CD1c-positive myeloid dendritic cell (primary cell): ENCODE data around the gene NDUFAF4.
"Not testable (repeated sequence)": the region's sequence is repeated elsewhere in the genome, so short reads cannot be mapped to it uniquely, and the experiment has no call there.

ENCODE experiments used
- DNase-seq: peaks from one replicate; pipeline ENCODE4 v3.0.0-alpha.2; 2016; ENCODE audit errors: extremely low spot score

Gene NDUFAF4

DNA sequence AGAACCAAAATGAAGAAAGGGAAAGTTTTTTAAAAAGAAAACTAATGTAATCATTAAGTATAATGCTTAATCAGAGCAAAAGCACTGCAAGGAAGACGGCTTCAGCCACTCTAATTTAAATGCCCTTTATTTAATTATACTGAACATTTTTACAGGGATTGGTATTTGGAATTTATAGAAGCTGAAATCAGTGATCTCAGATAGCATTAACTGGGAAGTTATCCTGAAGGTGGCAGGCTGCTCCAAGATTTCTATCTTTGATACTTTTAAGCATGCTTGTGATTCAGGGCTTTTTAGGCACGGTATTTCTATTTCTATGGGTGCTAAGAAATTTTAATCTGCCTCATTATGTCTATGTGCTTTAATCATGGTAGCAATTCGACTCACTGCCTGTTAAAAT, 1.3 kb upstream of the NDUFAF4 start:
- DNase-seq, result peak; percentile 33

- peak; percentile 24 for DNase-seq
Measured at GRCh38 chr6:96898241-96898851, 655 bp upstream of the NDUFAF4 start.

GRCh38 chr6:96889146-96889545, 8.5 kb downstream of the NDUFAF4 start:
- no peak for DNase-seq

- no peak for DNase-seq
Measured at GRCh38 chr6:96888745-96889144, 8.9 kb downstream of the NDUFAF4 start.

DNA sequence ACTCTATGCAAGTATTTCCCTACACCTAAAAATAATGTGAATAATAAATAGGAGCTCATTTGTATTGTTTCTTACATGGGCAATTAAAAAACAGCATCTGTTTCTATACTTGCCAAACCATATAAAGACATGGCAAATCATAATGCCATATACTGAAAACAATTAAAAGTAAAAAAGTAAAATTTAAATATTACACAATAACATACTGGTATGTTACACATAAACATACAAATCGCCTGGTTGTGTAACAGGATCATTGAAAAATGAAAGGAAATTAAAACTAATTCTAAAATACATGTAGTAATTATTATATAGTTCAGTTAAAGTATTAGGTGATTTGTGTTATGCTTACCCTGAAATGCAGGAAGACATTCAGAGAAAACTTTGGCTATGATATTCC, 11.2 kb downstream of the NDUFAF4 start:
- DNase-seq, result no peak

GRCh38 chr6:96885187-96885631, 12.5 kb downstream of the NDUFAF4 start:
- not testable (repeated sequence) for DNase-seq

- DNase-seq, result no peak
Measured at GRCh38 chr6:96878143-96878542, 19.5 kb downstream of the NDUFAF4 start.

DNA sequence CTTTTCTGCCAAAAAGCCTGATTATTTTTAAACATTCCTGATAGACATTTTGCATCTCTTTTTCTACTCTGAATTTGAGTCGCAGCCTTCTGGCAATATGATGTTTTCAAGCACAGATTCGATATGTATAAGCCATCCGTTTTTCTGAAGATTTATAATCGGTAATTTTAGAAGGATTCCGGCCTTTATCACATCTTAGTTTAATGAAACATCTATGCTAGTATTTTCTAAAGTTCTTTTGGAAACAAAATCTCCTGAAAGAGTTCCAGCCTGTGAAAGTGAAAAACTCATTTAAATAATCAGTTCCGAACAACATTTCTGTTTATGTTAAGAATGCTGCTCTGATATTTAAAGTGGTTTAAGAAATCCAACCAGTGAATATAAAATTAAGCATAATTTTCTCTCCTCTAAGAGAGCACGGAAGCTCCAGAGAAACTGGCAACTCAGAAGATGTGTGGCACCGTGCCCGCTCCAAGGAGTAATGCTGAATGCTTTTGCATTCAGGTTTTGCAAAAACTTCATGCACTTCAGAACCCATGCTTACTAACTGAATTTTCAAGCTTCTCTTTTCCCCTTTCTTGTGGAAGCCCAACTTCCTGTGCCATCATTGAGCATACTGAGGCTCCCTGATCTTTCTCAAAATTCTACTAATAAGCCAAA, 20.7 kb downstream of the NDUFAF4 start:
- no peak for DNase-seq

DNA sequence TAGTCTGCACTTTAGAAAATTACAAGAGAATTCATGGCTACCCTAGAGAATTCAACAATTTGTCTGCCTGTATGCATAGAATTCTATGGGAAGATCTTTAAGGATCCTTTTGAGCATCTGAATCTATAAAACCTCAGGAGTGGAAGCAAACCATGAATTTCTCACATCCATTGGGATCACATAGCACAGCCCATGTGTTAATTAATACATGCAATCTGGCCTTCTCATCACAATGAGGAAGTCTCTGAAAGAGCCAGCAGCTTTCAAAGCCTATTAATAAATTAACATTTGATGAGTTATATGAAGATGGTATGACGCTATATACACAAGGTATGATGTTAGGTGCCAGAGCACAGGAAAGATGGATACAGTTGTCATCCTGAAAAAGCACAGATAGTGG, 24.7 kb downstream of the NDUFAF4 start:
- DNase-seq, result no peak

DNA sequence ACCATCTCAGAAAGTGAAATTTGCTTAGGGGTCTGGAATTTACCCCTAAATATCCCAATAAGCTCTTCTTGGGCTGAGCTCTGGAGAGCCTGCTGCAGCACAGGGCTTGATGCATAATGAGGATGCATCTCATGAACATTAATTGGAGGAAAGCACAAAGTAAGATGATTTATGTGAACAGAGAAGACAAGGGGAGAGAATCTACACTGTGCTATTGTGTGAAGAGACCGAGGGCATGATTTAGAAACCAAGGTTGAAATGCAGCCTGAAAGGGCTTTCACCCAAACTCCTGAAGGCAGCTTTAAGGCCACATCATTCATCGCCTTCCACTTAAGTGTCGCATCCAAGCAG, 32.7 kb downstream of the NDUFAF4 start:
- DNase-seq, result no peak

DNA sequence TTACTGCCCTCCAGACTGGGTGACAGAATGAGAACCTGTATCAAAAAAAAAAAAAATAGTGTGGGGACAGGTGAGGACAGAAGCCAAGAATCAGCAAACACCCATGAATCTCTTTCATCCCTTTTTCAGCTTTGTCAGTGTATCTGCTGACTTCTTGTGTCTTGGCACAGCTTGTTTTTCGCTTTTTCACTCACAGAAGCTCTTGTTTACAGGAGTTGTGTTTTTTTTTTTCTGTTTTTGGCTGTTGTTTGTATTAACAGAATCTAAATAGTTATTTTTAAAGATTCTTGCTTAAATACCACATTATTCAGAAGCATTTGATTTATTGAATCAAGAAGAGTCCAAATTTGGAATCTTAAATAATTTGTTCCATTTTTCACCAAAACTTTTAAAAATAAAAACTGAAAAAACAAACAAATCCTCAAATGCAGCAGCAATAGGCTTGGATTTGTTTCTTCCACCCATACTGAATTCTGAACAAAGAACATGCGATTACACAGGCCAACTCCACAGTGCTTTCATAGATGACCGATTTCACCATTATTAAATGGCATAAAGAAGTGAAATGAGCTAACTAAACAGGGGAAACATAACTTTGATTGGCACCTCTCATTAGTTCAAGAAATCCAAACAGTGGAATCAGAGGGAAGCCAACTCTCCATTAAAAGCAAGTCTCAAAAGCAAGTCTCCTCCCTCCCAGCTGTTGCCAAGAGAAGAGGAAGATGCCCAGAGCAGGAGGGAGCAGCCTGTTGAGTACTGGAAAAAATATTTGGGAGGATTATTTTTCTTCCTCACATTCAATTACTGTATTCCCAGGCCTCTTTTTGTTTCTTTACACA, 33.3 kb downstream of the NDUFAF4 start:
- no peak for DNase-seq

DNA sequence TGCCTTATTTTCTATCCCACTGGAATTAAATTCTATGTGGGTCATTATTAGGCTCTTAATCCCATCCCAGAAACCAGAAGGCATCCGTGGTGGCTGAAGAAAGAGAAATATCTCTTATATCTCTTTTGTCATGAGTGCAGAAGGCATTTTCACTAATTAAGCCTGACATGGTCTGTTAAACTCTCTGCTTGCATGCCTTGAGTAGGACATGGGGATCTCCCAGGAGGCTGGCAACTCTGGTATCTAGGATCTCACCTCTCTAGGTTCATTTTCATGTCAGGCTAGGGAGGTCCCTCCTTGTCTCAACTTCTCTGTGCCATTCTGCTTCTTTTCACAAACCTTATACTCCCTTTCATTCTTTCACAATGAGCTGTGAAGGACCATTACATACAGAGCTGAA, 35.1 kb downstream of the NDUFAF4 start:
- DNase-seq, result no peak

DNA sequence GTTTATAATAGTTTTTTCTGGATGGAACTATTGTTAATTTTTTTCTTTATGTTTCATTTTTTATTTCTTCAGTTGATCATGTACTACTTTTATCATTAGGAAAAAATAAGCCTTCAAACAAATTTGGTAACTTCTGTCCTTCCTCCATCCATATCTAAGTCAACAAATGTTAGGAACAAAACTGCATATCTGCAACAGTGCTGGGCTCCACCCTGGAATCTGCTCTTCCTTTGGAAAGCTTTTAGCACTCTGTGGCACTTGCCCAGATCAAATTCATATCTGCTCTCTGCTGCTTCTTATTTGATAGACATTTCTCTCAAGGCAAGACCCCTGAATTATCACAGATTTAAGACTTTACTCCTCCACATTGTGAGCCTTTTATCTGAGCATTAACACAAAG, 36.1 kb downstream of the NDUFAF4 start:
- no peak for DNase-seq

GRCh38 chr6:96856856-96857255, 40.8 kb downstream of the NDUFAF4 start:
- DNase-seq, result no peak

DNA sequence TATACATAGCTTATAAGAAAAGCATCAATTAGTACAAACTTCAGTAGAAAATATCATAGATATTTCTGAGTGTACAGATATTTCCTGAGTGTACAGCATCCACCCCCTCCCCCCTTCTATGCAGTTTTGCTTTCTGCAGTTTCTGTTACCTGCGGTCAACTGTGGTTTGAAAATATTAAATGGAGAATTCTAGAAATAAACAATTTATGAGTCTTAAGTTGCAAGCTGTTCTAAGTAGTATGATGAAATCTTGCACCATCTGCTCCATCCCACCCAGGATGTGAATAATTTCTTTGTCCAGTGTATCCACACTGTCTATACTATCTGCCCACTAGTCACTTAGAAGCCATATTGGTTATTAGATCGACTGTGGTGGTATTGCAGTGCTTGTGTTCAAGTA, 44.6 kb downstream of the NDUFAF4 start:
- no peak for DNase-seq

DNA sequence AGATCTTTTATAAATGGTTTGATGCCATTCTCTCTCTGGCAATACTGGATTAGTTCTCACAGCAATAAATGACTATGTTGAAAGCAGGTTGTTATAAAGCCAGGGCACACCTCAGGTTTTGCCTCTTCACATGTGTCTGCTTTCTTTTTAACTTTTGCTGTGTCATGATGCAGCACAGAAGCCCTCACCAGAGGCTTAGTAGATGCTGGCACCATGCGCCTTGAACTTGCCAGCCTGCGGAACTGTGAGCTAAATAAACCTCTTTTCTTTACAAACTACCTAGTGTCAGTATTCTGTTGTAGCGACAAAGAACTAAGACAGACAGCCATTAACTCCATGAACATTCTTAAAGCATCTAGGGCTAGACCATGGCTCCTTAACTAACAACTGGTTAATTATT, 45.1 kb downstream of the NDUFAF4 start:
- DNase-seq, result no peak

- no peak for DNase-seq
Measured at GRCh38 chr6:96851858-96852257, 45.8 kb downstream of the NDUFAF4 start.

GRCh38 chr6:96849615-96850014, 48.1 kb downstream of the NDUFAF4 start:
- DNase-seq, result no peak

GRCh38 chr6:96844530-96844929, 53.2 kb downstream of the NDUFAF4 start:
- no peak for DNase-seq

DNA sequence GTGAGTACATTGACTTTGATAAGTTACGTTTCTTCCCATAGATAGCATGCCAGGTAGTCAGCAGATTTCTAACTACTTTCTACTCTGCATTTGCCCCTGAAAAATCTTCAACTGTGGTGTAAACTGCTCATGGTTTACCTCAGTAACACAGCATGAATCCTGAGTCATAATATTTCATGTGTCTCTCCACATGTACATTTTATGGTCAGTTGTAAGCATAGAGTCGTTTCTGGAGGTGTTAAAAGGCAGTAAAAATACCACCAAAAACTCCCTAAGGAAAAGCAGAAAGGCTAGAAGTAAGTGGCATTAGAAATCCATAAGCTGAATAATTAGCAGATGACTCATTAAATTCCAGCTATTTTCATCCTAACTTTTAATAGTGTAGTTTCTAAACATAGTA, 56.3 kb downstream of the NDUFAF4 start:
- DNase-seq, result no peak
